ENCODE results near the gene CYP24A1.

Gene CYP24A1

GRCh38 chr20:54165014-54165413 is 8.8 kb downstream of the CYP24A1 start:
- TF ChIP-seq FOXP2 (optimal IDR thresholded peaks at IDR 0.05; ENCODE audit: borderline replicate concordance, extremely low read depth, extremely low read length, insufficient read depth) (no peak), POLR2AphosphoS5 (IDR thresholded peaks at IDR 0.05; ENCODE audit: low read depth, low read length) (no peak), TAF1 (IDR thresholded peaks at IDR 0.05; ENCODE audit: borderline replicate concordance, insufficient read depth, low read length) (no peak), REST (IDR thresholded peaks at IDR 0.05; ENCODE audit: insufficient read depth in 1 of 2, low read depth in 2 of 2, low read length in 2 of 2) (no peak), SIN3A (IDR thresholded peaks at IDR 0.05; ENCODE audit: borderline replicate concordance, insufficient read depth, low read length) (no peak)

- no peak for TF ChIP-seq REST (IDR thresholded peaks at IDR 0.05; ENCODE audit: insufficient read depth in 1 of 2, low read depth in 2 of 2, low read length in 2 of 2)
- TF ChIP-seq POLR2AphosphoS5 (IDR thresholded peaks at IDR 0.05; ENCODE audit: low read depth, low read length): no peak
- no peak for TF ChIP-seq TAF1 (IDR thresholded peaks at IDR 0.05; ENCODE audit: borderline replicate concordance, insufficient read depth, low read length)
- no peak for TF ChIP-seq FOXP2 (optimal IDR thresholded peaks at IDR 0.05; ENCODE audit: borderline replicate concordance, extremely low read depth, extremely low read length, insufficient read depth)
- no peak for TF ChIP-seq SIN3A (IDR thresholded peaks at IDR 0.05; ENCODE audit: borderline replicate concordance, insufficient read depth, low read length)
These were observed 10.4 kb downstream of the CYP24A1 start for GRCh38 chr20:54163402-54163801.

- TF ChIP-seq FOXP2 (optimal IDR thresholded peaks at IDR 0.05; ENCODE audit: borderline replicate concordance, extremely low read depth, extremely low read length, insufficient read depth) (no peak), POLR2AphosphoS5 (IDR thresholded peaks at IDR 0.05; ENCODE audit: low read depth, low read length) (no peak), SIN3A (IDR thresholded peaks at IDR 0.05; ENCODE audit: borderline replicate concordance, insufficient read depth, low read length) (no peak), TAF1 (IDR thresholded peaks at IDR 0.05; ENCODE audit: borderline replicate concordance, insufficient read depth, low read length) (no peak), REST (IDR thresholded peaks at IDR 0.05; ENCODE audit: insufficient read depth in 1 of 2, low read depth in 2 of 2, low read length in 2 of 2) (no peak)
These were observed 11.3 kb downstream of the CYP24A1 start for GRCh38 chr20:54162378-54163009.

- TF ChIP-seq POLR2AphosphoS5 (IDR thresholded peaks at IDR 0.05; ENCODE audit: low read depth, low read length) (no peak), REST (IDR thresholded peaks at IDR 0.05; ENCODE audit: insufficient read depth in 1 of 2, low read depth in 2 of 2, low read length in 2 of 2) (no peak), TAF1 (IDR thresholded peaks at IDR 0.05; ENCODE audit: borderline replicate concordance, insufficient read depth, low read length) (no peak), FOXP2 (optimal IDR thresholded peaks at IDR 0.05; ENCODE audit: borderline replicate concordance, extremely low read depth, extremely low read length, insufficient read depth) (no peak), SIN3A (IDR thresholded peaks at IDR 0.05; ENCODE audit: borderline replicate concordance, insufficient read depth, low read length) (no peak)
These were observed 12.0 kb downstream of the CYP24A1 start for GRCh38 chr20:54161821-54162149.

Data from PFSK-1 (cell line).